Thyroid gland (tissue), 4 donors: ENCODE results near the gene KDM5B. TPM values are rescaled to one million over a fixed set of nuclear protein-coding genes. Genes with fewer than 3 reads are reported as not detected.

Experiments
- DNase-seq, 2 donors: peaks; one replicate each; pipeline ENCODE4 v3.0.0-alpha.2; 2019
- H3K27ac ChIP-seq, 3 donors: fragments of 200-600 bp; sonication (generic); 1 replicate in 2 of 3; 2 replicates in 1 of 3; pipeline ENCODE4 v1.5.1; 2016 to 2019; ENCODE audit warnings: mild to moderate bottlenecking in 1 of 3, moderate library complexity in 1 of 3
- H3K27me3 ChIP-seq: fragments of 200-600 bp; sonication (generic); one replicate; pipeline ENCODE4 v1.5.1; 2019
- H3K36me3 ChIP-seq, 2 donors: fragments of 200-600 bp; sonication (generic); one replicate each; pipeline ENCODE4 v1.5.1; 2016 to 2019
- H3K4me1 ChIP-seq, 2 donors: fragments of 200-600 bp; sonication (generic); one replicate each; pipeline ENCODE4 v1.5.1; 2017 to 2019
- H3K4me3 ChIP-seq, 3 donors: fragments of 200-600 bp; sonication (generic); replicated peaks in 1 of 3; 1 replicate in 2 of 3; 2 replicates in 1 of 3; pipeline ENCODE4 v1.5.1; 2016; ENCODE audit warnings: mild to moderate bottlenecking in 1 of 3
- H3K9me3 ChIP-seq: fragments of 200-600 bp; sonication (generic); one replicate; pipeline ENCODE4 v1.5.1; 2017
- CTCF ChIP-seq, 6 experiments: fragments of 200-600 bp in 3 of 6; fragments of 450-650 bp in 3 of 6; sonication (generic) in 3 of 6; IDR thresholded peaks; one replicate each; pipeline ENCODE4 v1.5.1; 2016 to 2019; ENCODE audit warnings: antibody characterized with exemption in 6 of 6, mild to moderate bottlenecking in 2 of 6, inconsistent platforms in 1 of 6, moderate library complexity in 1 of 6
- POLR2A ChIP-seq, 2 donors: fragments of 450-650 bp; IDR thresholded peaks; one replicate each; pipeline ENCODE4 v1.6.1; 2017; ENCODE audit warnings: antibody characterized with exemption in 2 of 2, mild to moderate bottlenecking in 2 of 2, moderate library complexity in 1 of 2
- WGBS, 2 donors: methylation state at CpG; one replicate each; pipeline ENCODE4 v1.1.5; 2017; 5-methylcytosine and 5-hydroxymethylcytosine counted together
- intact Hi-C: fragments of 100-400 bp; cut with DNase I; formaldehyde crosslinking; loops from one replicate; pipeline ENCODE4 v1.15.1; 2023
- total RNA-seq, 4 donors: library from RNA; depleted of rRNA; stranded (reverse); fragments of >200 nt; gene quantifications; one replicate each; pipeline ENCODE4 v1.2.3, GENCODE V29; 2016

Gene KDM5B
- total RNA-seq = 10 to 100 TPM; 53.1 to 78.5 (median 61.2) TPM

GRCh38 chr1:202807926-202808757, at the start of gene KDM5B:
KDM5B (minus strand) TSS chr1:202808421; CDS start chr1:202808305, 116 bp downstream.
- Histone ChIP-seq H3K36me3 (no peaks in the 10 kb centered on the region), H3K27ac (peak within 1 kb of the TSS; percentile 50 to 85 (median 84)), H3K4me3 (peak within 1 kb of the TSS; percentile 89 to 99 (median 95)), H3K27me3 (no peaks in the 10 kb centered on the region), H3K9me3 (no peaks in the 10 kb centered on the region), H3K4me1 (peaks cover 20% of the 10 kb centered on the region in 2 donors)
- DNase-seq = peak; percentile 63 to 64
- intact Hi-C loops = no loop called here
- TF ChIP-seq POLR2A (IDR thresholded peaks at IDR 0.05) (peak; percentile 40 to 91), CTCF (IDR thresholded peaks at IDR 0.05) (peak in 1 of 6 experiments; percentile 3)
- WGBS, 2 donors = 1 to 8% methylated on average over 4 to 15 of the region's 84 CpGs

- Histone ChIP-seq H3K27me3 (no peaks in the 10 kb centered on the region), H3K4me3 (no peak overlapping the region), H3K4me1 (peaks cover 0 to 16% of the 10 kb centered on the region in 2 donors), H3K27ac (no peak overlapping the region), H3K9me3 (no peaks in the 10 kb centered on the region), H3K36me3 (no peaks in the 10 kb centered on the region)
- TF ChIP-seq CTCF (IDR thresholded peaks at IDR 0.05) = no peak
- no peak for TF ChIP-seq POLR2A (IDR thresholded peaks at IDR 0.05)
- intact Hi-C loops = loop anchor here (5.0 kb wide), 1 partner anchor 45 kb away; the partner anchor contains the start of gene PCAT6
- WGBS, 2 donors = 72% methylated on average over 4 of the region's 4 CpGs
- DNase-seq = no peak
Measured at GRCh38 chr1:202857136-202857610, 49.0 kb upstream of the KDM5B start.

GRCh38 chr1:202856014-202856413, 47.8 kb upstream of the KDM5B start:
- H3K4me1 ChIP-seq = peaks cover 0 to 11% of the 10 kb centered on the region in 2 donors
- no peak overlapping the region for H3K4me3 ChIP-seq
- intact Hi-C loops = loop anchor here (5.0 kb wide), 1 partner anchor 44 kb away; the partner anchor contains the start of gene PCAT6
- TF ChIP-seq CTCF (IDR thresholded peaks at IDR 0.05) (no peak), POLR2A (IDR thresholded peaks at IDR 0.05) (no peak)
- no peak for DNase-seq
- no peaks in the 10 kb centered on the region for H3K9me3 ChIP-seq
- H3K27ac ChIP-seq = no peak overlapping the region
- 92 to 98% methylated on average over 2 of the region's 2 CpGs for WGBS, 2 donors
- no peaks in the 10 kb centered on the region for H3K27me3 ChIP-seq
- no peaks in the 10 kb centered on the region for H3K36me3 ChIP-seq

- intact Hi-C loops = loop anchor here (5.0 kb wide), 1 partner anchor 42 kb away; the partner anchor contains the start of gene PCAT6
Measured at GRCh38 chr1:202854787-202855186, 46.6 kb upstream of the KDM5B start.

More at GRCh38 chr1:202854787-202855186, 46.6 kb upstream of the KDM5B start:
- no peaks in the 10 kb centered on the region for H3K27me3 ChIP-seq
- no peak for DNase-seq
- peaks cover 0 to 6% of the 10 kb centered on the region in 2 donors for H3K4me1 ChIP-seq
- 93 to 96% methylated on average over 8 of the region's 8 CpGs for WGBS, 2 donors
- no peaks in the 10 kb centered on the region for H3K9me3 ChIP-seq
- H3K27ac ChIP-seq = no peak overlapping the region
- TF ChIP-seq CTCF (IDR thresholded peaks at IDR 0.05) (no peak), POLR2A (IDR thresholded peaks at IDR 0.05) (no peak)
- H3K36me3 ChIP-seq = no peaks in the 10 kb centered on the region
- no peak overlapping the region for H3K4me3 ChIP-seq
